IMR-90 (cell line): ENCODE measurements around the gene CDH12.

Experiments used
- BHLHE40 ChIP-seq: fragments of 150-350 bp; IDR thresholded peaks from 2 replicates; pipeline ENCODE4 v1.6.1; 2016; ENCODE audit warnings: mild to moderate bottlenecking, low read depth, low read length
- CEBPB ChIP-seq: IDR thresholded peaks from 2 replicates; pipeline ENCODE4 v1.6.1; 2012; ENCODE audit warnings: low read depth, low read length, improper control_type of control experiment
- RAD21 ChIP-seq: IDR thresholded peaks from 2 replicates; pipeline ENCODE4 v1.6.1; 2012; ENCODE audit warnings: low read length, improper control_type of control experiment
- TF ChIP-seq, protein P1 (sequence below): conservative IDR thresholded peaks from 2 replicates; pipeline ENCODE4 v1.5.1; 2012; ENCODE audit warnings: mild to moderate bottlenecking, low read depth, low read length, improper control_type of control experiment

DNA sequence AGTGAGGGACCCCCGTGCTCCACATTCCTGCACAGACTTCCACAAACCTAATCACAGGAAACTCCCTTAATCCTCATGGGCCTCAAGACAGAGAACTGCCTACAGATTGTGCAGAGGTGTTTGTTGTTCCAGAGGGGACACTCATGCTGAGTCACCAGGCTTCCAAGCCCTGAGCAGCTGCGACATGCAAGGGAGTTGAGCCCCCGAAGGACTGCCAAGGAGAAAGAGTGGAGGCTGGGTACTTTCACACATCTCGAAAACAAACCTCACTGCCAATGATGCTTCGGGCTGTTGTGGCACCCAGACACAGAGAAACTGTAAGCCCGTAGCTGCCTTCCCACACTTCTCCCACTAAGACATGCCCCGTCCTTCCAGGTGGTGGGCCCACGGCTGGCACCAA, 480.8 kb downstream of the CDH12 start:
- no peak for TF ChIP-seq RAD21
- 0 out of 2 replicates have a peak, but pooled peaks have one; percentile 8 for TF ChIP-seq BHLHE40
- TF ChIP-seq, protein P1, sequence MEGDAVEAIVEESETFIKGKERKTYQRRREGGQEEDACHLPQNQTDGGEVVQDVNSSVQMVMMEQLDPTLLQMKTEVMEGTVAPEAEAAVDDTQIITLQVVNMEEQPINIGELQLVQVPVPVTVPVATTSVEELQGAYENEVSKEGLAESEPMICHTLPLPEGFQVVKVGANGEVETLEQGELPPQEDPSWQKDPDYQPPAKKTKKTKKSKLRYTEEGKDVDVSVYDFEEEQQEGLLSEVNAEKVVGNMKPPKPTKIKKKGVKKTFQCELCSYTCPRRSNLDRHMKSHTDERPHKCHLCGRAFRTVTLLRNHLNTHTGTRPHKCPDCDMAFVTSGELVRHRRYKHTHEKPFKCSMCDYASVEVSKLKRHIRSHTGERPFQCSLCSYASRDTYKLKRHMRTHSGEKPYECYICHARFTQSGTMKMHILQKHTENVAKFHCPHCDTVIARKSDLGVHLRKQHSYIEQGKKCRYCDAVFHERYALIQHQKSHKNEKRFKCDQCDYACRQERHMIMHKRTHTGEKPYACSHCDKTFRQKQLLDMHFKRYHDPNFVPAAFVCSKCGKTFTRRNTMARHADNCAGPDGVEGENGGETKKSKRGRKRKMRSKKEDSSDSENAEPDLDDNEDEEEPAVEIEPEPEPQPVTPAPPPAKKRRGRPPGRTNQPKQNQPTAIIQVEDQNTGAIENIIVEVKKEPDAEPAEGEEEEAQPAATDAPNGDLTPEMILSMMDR = no peak
- TF ChIP-seq CEBPB = no peak
